GM18519 (cell line): ENCODE results near the gene CDKN2C.
A peak's percentile ranks its signal among the peaks of the same experiment; 100 is the strongest.

ENCODE experiments used
- ATAC-seq: cut with Tn5 transposase; IDR thresholded peaks from one replicate; pipeline ENCODE4 v1.9.1; 2021; ENCODE audit warnings: mild to moderate bottlenecking, moderate library complexity; ENCODE audit not compliant: unreplicated experiment, low FRiP score

CDKN2C gene

GRCh38 chr1:50959913-50960844 is 9.9 kb upstream of the CDKN2C start, which contains the start of gene FAF1:
Gene FAF1 (minus strand): TSS chr1:50960267. CDS start chr1:50959811, 456 bp downstream.
- ATAC-seq, result peak; percentile 76

- ATAC-seq, result no peak
These were observed 5.2 kb upstream of the CDKN2C start for GRCh38 chr1:50964863-50965262.

- ATAC-seq, result no peak
These were observed 3.1 kb upstream of the CDKN2C start for GRCh38 chr1:50966991-50967390.

DNA sequence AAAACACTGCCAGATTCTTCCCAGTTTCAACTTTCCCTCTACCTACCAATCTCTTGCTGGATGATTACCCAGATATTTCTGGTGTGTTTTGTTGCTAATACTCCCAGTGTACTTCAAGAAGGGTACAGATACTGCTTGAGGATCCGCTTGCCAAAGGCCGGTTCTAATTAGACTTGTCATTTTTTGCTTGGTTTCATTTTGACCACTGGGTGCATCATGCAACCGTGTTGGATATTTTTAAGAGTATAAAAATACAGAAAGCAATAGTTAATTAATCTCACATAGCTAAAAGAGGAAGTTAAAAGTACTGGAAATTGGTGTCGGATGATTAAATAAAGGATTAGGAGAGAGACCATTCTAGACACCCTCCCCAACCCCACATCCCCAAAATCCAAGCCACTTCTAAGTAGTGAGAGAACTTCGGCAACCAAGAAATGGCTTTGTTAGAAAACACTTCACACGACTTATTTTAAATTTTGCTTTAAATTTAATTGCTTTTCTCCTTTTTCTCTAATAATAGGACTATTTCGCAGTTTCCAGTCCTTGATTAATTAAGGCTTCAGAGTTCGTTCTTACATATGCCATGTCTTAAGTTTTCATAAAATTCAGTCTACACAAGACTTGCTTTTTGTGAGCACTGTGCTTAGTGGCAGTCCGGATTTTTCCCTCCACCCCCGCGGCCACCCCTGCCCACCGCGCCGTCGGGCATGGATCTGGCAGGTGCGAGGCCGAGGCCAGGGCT is 2.5 kb upstream of the CDKN2C start:
- ATAC-seq, result no peak

- ATAC-seq, result peak; percentile 34
These were observed 1.8 kb upstream of the CDKN2C start for GRCh38 chr1:50968158-50968820.

GRCh38 chr1:50968821-50969610 is 1.0 kb upstream of the CDKN2C start:
- peak; percentile 15 for ATAC-seq

DNA sequence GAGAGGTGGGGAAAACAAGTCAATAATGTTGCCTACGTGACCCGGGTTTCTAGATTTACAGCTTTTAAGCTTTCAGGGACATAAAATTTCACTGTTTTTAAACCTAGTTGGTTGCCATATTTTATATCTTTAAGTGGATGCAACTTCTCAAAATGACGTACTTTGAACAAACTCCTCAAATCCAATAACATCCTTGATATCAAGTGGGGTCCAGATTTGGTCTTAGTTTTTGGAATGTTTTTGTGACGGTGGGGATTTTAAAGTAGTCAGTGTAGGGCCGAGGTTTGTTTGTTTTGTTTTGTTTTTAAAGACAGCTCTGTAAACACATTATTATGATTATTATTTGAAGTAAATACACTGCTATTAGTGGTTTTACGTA is 453 bp downstream of the CDKN2C start:
- no peak for ATAC-seq

- no peak for ATAC-seq
These were observed 1.0 kb downstream of the CDKN2C start for GRCh38 chr1:50970931-50971582.

GRCh38 chr1:50971748-50972305 is 1.8 kb downstream of the CDKN2C start:
- no peak for ATAC-seq

DNA sequence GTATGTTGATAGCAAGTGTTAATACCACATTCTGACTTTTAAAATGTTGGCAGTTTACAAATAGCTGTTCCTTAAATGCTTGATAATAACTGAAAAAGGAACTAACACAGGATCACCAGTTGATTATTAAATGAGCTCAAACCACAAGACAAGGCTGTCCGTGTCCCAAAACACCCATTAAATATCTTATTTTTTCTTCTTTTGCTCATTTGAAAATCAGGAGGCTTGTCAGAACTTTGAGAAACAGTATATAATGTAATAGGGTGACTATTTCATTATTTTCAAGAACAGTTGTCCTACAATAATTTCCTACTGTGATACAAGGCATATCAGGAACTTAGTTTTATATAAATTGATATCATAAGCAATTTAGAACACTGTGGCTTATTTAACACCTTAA is 2.7 kb downstream of the CDKN2C start:
- no peak for ATAC-seq

DNA sequence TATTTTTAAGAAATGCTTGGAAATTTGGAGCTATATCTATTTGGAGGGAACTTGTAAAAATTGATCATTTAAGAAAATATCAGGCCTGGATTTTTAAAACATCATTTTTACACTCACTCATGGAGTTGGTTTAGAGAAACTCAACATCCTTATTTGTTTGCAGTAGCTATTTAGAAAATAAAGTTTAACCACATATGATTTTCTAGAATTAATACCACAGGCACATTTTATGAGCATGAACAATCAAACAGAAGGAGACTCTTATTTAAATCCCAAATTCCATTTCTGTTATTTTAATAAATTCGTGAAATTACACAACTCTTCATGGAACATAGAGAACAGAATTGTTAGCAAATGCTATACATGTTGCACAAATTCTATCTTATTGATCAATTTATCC is 3.2 kb downstream of the CDKN2C start:
- no peak for ATAC-seq

GRCh38 chr1:50973875-50974617 is 4.0 kb downstream of the CDKN2C start:
- ATAC-seq, result no peak

GRCh38 chr1:50974618-50974935 is 4.5 kb downstream of the CDKN2C start:
- ATAC-seq, result no peak

GRCh38 chr1:50975436-50975835 is 5.4 kb downstream of the CDKN2C start:
- no peak for ATAC-seq

- ATAC-seq, result no peak
These were observed 6.3 kb downstream of the CDKN2C start for GRCh38 chr1:50976111-50976889.

- ATAC-seq, result no peak
These were observed 7.0 kb downstream of the CDKN2C start for GRCh38 chr1:50976890-50977574.

DNA sequence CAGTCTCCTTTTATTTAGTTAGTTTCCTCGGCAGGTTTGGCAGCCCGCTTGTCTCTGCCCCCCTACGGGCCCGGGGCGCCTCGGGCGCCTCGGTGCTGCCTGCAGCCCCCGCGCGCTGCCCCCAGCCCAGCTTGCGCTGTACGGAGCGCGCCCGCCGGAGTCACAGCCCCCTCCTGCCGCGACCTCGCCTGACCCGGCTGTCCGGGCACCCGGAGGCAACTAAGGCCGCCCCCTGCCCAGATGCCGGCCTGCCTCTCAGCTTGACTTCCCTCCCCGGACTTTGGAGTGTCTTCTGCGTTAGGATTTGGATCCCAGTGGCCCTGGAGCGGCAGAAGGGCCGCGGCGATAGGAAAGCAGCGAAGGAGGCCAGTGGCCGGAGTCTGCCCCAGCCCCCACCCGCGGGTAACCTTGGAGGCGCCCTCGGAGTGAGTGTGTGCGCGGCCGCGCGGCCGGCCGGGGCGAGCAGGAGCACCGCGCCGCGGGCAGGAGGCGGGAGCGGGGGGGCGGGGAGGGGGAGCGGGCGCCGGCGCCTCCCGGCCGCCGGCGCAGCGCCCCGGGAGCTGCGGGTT is 7.6 kb downstream of the CDKN2C start:
- ATAC-seq, result no peak
